Common myeloid progenitor, CD34-positive (primary cell): ENCODE results near the gene KPNA6.
"Not testable (repeated sequence)": the region's sequence is repeated elsewhere in the genome, so short reads cannot be mapped to it uniquely, and the experiment has no call there.

Experiments
- CTCF ChIA-PET: fragments of 350-600 bp; sonication (Branson Sonifier 250); formaldehyde crosslinking; loops from one replicate; lab custom pipeline; 2021; ENCODE audit warnings: antibody characterized with exemption; lab: Charles Lee
- POLR2A ChIA-PET: fragments of 350-600 bp; sonication (Branson Sonifier 250); formaldehyde crosslinking; loops from one replicate; lab custom pipeline; 2021; ENCODE audit warnings: antibody characterized with exemption; lab: Charles Lee
- DNase-seq, 3 donors: peaks; one replicate each; pipeline versions ENCODE4 v3.0.0 to v3.0.0-alpha.2; 2013
- H3K27ac ChIP-seq, 2 experiments: 1 replicate in 1 of 2; 2 replicates in 1 of 2; pipeline ENCODE4 v1.7.0; 2013; ENCODE audit warnings: inconsistent platforms in 2 of 2, low read length in 2 of 2, mild to moderate bottlenecking in 2 of 2, low read depth in 1 of 2, moderate library complexity in 1 of 2; ENCODE audit not compliant: severe bottlenecking in 2 of 2, insufficient read depth in 1 of 2, poor library complexity in 1 of 2
- H3K27me3 ChIP-seq, 5 experiments: replicated peaks in 2 of 5; 1 replicate in 3 of 5; 2 replicates in 2 of 5; pipeline versions ENCODE4 v1.6.1 to v1.7.0; 2013; ENCODE audit warnings: low read length in 4 of 5, mild to moderate bottlenecking in 2 of 5, moderate library complexity in 2 of 5, inconsistent platforms in 1 of 5; ENCODE audit not compliant: insufficient read depth in 5 of 5, control insufficient read depth in 4 of 5
- H3K36me3 ChIP-seq, 4 experiments: 1 replicate in 2 of 4; 2 replicates in 2 of 4; pipeline versions ENCODE4 v1.6.1 to v1.7.0; 2013; ENCODE audit warnings: low read length in 3 of 4, control low read depth in 1 of 4, mild to moderate bottlenecking in 1 of 4; ENCODE audit not compliant: control insufficient read depth in 4 of 4, insufficient read depth in 4 of 4
- H3K4me1 ChIP-seq, 4 experiments: 1 replicate in 3 of 4; 2 replicates in 1 of 4; pipeline versions ENCODE4 v1.6.1 to v1.7.1; 2013; ENCODE audit warnings: low read length in 3 of 4, mild to moderate bottlenecking in 3 of 4, control low read depth in 1 of 4, inconsistent platforms in 1 of 4, moderate library complexity in 1 of 4; ENCODE audit not compliant: control insufficient read depth in 4 of 4, insufficient read depth in 4 of 4; ENCODE audit errors: control extremely low read depth in 1 of 4
- H3K4me3 ChIP-seq, 7 experiments: 1 replicate in 4 of 7; 2 replicates in 3 of 7; pipeline versions ENCODE4 v1.5.1 to v1.7.0; 2013; ENCODE audit warnings: mild to moderate bottlenecking in 7 of 7, low read length in 6 of 7, moderate library complexity in 6 of 7, inconsistent platforms in 2 of 7, low read depth in 2 of 7, control low read depth in 1 of 7; ENCODE audit not compliant: insufficient read depth in 4 of 7, control insufficient read depth in 1 of 7; ENCODE audit errors: extremely low read depth in 1 of 7
- H3K9me3 ChIP-seq, 5 experiments: 1 replicate in 4 of 5; 2 replicates in 1 of 5; pipeline versions ENCODE4 v1.6.1 to v1.7.1; 2013; ENCODE audit warnings: low read length in 4 of 5, mild to moderate bottlenecking in 2 of 5, inconsistent platforms in 1 of 5, low read depth in 1 of 5, moderate library complexity in 1 of 5; ENCODE audit not compliant: control insufficient read depth in 4 of 5, insufficient read depth in 2 of 5; ENCODE audit errors: control extremely low read depth in 1 of 5
- WGBS: methylation state at CpG from one replicate; pipeline ENCODE4 v1.1.5; 2013; ENCODE audit not compliant: insufficient coverage; 5-methylcytosine and 5-hydroxymethylcytosine counted together

The KPNA6 gene

DNA sequence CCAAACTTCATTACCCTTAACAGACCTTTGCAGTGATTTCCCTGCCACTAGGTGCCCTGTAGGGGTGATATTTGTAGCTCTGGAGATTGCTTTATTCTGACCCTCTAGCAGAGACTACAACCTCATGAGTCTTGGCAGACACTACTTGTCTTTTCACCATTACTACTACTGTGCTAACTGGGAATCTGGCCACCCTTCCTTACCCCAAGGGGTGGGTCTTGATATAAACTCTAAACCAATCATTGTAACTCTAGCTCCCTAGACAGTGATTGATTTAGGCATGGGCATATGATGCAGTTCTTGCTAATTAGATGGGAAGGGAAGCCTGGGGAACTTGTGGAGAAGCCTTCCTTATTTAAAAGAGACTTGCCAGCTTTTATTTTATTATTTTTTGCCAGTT is 3.9 kb downstream of the KPNA6 start:
- ChIA-PET CTCF (interaction anchor here (1.0 to 3.3 kb wide), 4 partner anchors 10 to 137 kb away, joined by 4 to 24 read pairs (median 6); partner anchors contain the start of gene TMEM39B), POLR2A (no interaction called here)
- peaks cover 0 to 3% (median 1%) of the 10 kb centered on the region in 4 experiments for H3K36me3 ChIP-seq
- H3K27ac ChIP-seq = no peak overlapping the region
- H3K4me3 ChIP-seq = no peak overlapping the region
- no peak for DNase-seq
- H3K4me1 ChIP-seq = peaks cover 9 to 27% (median 15%) of the 10 kb centered on the region in 4 experiments
- no peaks in the 10 kb centered on the region for H3K9me3 ChIP-seq
- no peaks in the 10 kb centered on the region for H3K27me3 ChIP-seq

DNA sequence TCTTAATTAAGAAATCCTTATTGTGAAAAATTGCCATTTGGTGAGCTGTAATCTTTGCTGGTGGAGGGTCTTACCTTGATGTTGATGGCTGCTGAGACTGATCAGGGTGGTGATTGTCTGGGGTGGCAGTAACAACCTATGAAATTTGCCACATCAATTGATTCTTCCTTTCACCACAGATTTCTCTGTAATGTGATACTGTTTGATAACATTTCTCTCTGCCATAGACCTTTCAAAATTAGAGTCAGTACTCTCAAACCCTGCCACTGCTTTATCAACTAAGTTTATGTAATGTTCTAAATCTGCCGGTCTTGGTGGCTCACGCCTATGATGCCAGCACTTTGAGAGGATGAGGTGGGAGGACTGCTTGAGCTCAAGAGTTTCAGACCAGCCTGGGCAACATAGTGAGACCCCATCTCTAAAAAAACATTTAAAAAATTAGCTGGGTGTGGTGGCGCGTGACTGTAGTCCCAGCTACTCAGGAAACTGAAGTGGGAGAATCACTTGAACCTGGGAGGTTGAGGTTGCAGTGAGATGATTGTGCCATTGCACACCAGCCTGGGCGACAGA is 5.0 kb downstream of the KPNA6 start:
- Histone ChIP-seq H3K27me3 (no peaks in the 10 kb centered on the region), H3K4me1 (peaks cover 9 to 25% (median 12%) of the 10 kb centered on the region in 4 experiments), H3K27ac (no peak overlapping the region), H3K4me3 (no peak overlapping the region), H3K36me3 (peaks cover 0 to 3% (median 1%) of the 10 kb centered on the region in 4 experiments), H3K9me3 (no peaks in the 10 kb centered on the region)
- CTCF ChIA-PET = interaction anchor here (0.9 to 3.3 kb wide), 2 partner anchors 9 to 29 kb away, joined by 4 to 24 read pairs; no protein-coding TSS in a partner anchor
- POLR2A ChIA-PET = no interaction called here
- WGBS = 94% methylated on average over 5 of the region's 5 CpGs
- no peak for DNase-seq

DNA sequence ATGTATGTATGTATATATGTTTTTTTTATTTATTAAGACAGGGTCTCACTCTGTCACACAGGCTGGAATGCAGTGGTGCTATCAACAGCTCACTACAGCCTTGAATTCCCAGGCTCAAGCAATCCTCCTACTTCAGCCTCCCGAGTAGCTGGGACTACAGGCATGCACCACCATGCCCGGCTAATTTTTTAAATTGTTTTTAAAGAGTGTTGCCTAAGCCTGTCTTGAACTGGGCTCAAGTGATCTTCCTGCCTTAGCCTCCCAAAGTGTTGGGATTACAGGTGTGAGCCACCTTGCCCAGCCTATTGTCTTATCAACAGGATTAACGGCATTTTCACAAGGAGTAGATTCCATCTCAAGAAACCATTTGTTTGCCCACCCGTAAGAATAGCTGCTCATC is 5.6 kb downstream of the KPNA6 start:
- 96% methylated on average over 4 of the region's 4 CpGs for WGBS
- H3K9me3 ChIP-seq, H3K27ac ChIP-seq, H3K36me3 ChIP-seq, DNase-seq, H3K4me3 ChIP-seq, H3K27me3 ChIP-seq, POLR2A ChIA-PET: not testable (repeated sequence)
- H3K4me1 ChIP-seq = peaks cover 9 to 25% (median 12%) of the 10 kb centered on the region in 4 experiments
- CTCF ChIA-PET = interaction anchor here (0.9 to 1.4 kb wide), 2 partner anchors 14 to 29 kb away, joined by 3 to 4 read pairs; no protein-coding TSS in a partner anchor

DNA sequence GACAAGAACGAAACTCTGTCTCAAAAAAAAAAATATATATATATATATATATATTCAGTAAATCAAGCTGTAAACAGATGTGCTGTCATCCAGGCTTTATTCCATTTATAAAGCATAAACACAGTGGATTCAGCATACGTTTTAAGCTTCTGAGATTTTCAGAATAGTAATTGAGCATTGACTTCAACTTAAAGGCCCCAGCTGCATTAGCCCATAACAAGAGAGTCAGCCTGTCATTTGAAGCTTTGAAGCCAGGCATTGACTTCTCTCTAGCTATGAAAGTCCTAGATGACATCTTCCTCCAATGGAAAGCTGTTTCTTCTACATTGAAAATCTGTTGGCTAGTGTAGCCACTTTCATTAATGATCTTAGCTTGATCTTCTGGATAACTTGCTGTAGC is 6.6 kb downstream of the KPNA6 start:
- WGBS = 92% methylated on average over 1 of the region's 2 CpGs
- Histone ChIP-seq H3K27ac (no peak overlapping the region), H3K36me3 (peaks cover 0 to 3% (median 1%) of the 10 kb centered on the region in 4 experiments), H3K4me1 (peaks cover 3 to 15% (median 5%) of the 10 kb centered on the region in 4 experiments), H3K9me3 (no peaks in the 10 kb centered on the region), H3K4me3 (no peak overlapping the region), H3K27me3 (no peaks in the 10 kb centered on the region)
- ChIA-PET POLR2A (no interaction called here), CTCF (interaction anchor here (0.9 to 1.4 kb wide), 3 partner anchors 13 to 32 kb away, joined by 3 to 4 read pairs (median 3); no protein-coding TSS in a partner anchor)
- no peak for DNase-seq

DNA sequence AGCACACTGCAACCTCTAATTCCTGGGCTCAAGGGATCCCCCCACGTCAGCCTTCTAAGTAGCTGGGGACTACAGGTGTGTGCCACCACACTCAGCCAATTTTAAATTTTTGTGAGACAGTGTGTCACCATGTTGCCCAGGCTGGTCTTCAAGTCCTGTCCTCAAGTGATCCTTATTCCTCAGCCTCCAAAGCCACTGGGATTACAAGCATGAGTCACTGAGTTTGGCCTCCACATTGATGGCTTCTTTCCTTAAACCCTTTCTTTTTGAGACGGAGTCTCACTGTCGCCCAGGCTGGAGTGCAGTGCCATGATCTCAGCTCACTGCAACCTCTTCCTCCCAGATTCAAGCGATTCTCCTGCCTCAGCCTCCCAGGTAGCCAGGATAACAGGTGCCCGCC is 7.6 kb downstream of the KPNA6 start:
- POLR2A ChIA-PET = interaction anchor here (0.9 kb wide), 1 partner anchor 31 kb away, joined by 3 read pairs; no protein-coding TSS in a partner anchor

DNA sequence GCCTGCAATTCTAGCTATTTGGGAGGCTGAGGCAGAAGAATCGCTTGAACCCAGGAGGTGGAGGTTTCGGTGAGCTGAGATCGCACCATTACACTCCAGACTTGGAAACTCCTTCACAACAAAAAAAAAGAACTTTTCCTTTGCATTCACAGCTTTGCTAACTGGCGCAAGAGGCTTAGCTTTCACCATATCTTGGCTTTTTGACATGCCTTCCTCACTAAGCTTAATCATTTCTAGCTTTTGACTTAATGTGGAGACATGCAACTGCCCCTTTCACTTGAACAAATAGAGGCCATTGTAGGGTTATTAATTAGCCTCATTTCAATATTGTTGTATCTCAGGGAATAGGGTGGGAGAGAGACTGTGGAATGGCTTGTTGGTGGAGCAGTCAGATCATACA is 8.7 kb downstream of the KPNA6 start:
- no peak overlapping the region for H3K27ac ChIP-seq
- CTCF ChIA-PET = no interaction called here
- WGBS = 100% methylated on average over 3 of the region's 4 CpGs
- no peak overlapping the region for H3K4me3 ChIP-seq
- H3K27me3 ChIP-seq = no peaks in the 10 kb centered on the region
- H3K9me3 ChIP-seq = no peaks in the 10 kb centered on the region
- peaks cover under 1 to 11% (median 7%) of the 10 kb centered on the region in 4 experiments for H3K4me1 ChIP-seq
- POLR2A ChIA-PET = interaction anchor here (0.6 to 0.9 kb wide), 2 partner anchors 30 to 663 kb away, joined by 3 read pairs; no protein-coding TSS in a partner anchor
- H3K36me3 ChIP-seq = peaks cover 0 to 3% (median 3%) of the 10 kb centered on the region in 4 experiments
- DNase-seq = no peak

More for the DNA sequence above, 7.6 kb downstream of the KPNA6 start:
- Histone ChIP-seq H3K9me3 (no peaks in the 10 kb centered on the region), H3K27ac (no peak overlapping the region), H3K4me1 (peaks cover under 1 to 8% (median 4%) of the 10 kb centered on the region in 4 experiments), H3K36me3 (peaks cover 0 to 3% (median 1%) of the 10 kb centered on the region in 4 experiments), H3K27me3 (no peaks in the 10 kb centered on the region), H3K4me3 (no peak overlapping the region)
- CTCF ChIA-PET = no interaction called here
- no peak for DNase-seq
- 100% methylated on average over 3 of the region's 5 CpGs for WGBS

DNA sequence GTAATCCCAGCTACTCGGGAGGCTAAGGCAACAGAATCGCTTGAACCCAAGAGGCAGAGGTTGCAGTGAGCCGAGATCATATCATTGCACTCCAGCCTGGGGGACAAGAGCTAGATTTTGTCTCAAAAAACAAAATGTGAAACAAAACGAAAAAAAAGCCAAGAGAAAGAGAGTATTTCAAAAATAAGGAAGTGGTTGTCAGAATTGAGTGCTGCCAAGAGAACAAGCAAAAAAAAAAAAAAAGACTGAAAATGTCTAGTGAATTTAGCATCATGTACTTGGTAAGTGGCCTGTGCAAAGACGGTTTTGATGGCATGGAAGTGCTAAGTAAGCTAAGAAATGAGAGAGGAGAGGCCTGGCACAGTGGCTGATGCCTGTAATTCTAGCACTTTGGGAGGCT is 14.3 kb downstream of the KPNA6 start:
- peak; percentile 44 to 87 (median 76) for DNase-seq
- peak overlapping the region in 4 of 7 experiments; percentile 4 to 64 (median 28) for H3K4me3 ChIP-seq
- H3K27ac ChIP-seq = peak overlapping the region; percentile 15 to 49
- 0% methylated on average over 5 of the region's 5 CpGs for WGBS
- H3K27me3 ChIP-seq = no peaks in the 10 kb centered on the region
- peaks cover 9 to 35% (median 25%) of the 10 kb centered on the region in 4 experiments for H3K4me1 ChIP-seq
- no peaks in the 10 kb centered on the region for H3K9me3 ChIP-seq
- CTCF ChIA-PET = interaction anchor here (1.2 to 5.7 kb wide), 4 partner anchors 11 to 63 kb away, joined by 3 to 24 read pairs (median 10); partner anchors contain the start of gene KPNA6
- H3K36me3 ChIP-seq = peaks cover 0 to 5% (median 0%) of the 10 kb centered on the region in 4 experiments
- POLR2A ChIA-PET = no interaction called here
